Epithelial cell of esophagus (primary cell): ENCODE data around the gene UBL4B.

Source experiments
- DNase-seq: peaks from one replicate; pipeline ENCODE4 v3.0.0; 2010; ENCODE audit warnings: low read depth
- H3K4me3 ChIP-seq: 2 replicates; pipeline ENCODE4 v1.5.1; 2011; ENCODE audit warnings: mild to moderate bottlenecking, low read length, control low read depth
- CTCF ChIP-seq: IDR thresholded peaks from 2 replicates; pipeline ENCODE4 v1.5.1; 2011; ENCODE audit warnings: low read depth, mild to moderate bottlenecking, low read length, control low read depth, inconsistent platforms; ENCODE audit not compliant: insufficient read depth; ENCODE audit errors: missing control alignments

The UBL4B gene

GRCh38 chr1:110091791-110092190 is 20.5 kb upstream of the UBL4B start:
- no peak overlapping the region for H3K4me3 ChIP-seq
- TF ChIP-seq CTCF, result no peak
- DNase-seq, result no peak

- no peak for DNase-seq
- TF ChIP-seq CTCF, result no peak
- no peak overlapping the region for H3K4me3 ChIP-seq
These were observed 19.3 kb upstream of the UBL4B start for GRCh38 chr1:110092991-110093390.

GRCh38 chr1:110094931-110095654 is 17.1 kb upstream of the UBL4B start:
- no peak for TF ChIP-seq CTCF
- no peak for DNase-seq
- no peak overlapping the region for H3K4me3 ChIP-seq

- DNase-seq, result no peak
- TF ChIP-seq CTCF, result no peak
- no peak overlapping the region for H3K4me3 ChIP-seq
These were observed 14.6 kb upstream of the UBL4B start for GRCh38 chr1:110097507-110098221.

- DNase-seq, result no peak
- no peak overlapping the region for H3K4me3 ChIP-seq
- no peak for TF ChIP-seq CTCF
These were observed 13.8 kb upstream of the UBL4B start for GRCh38 chr1:110098222-110099026.

GRCh38 chr1:110100335-110100734 is 11.9 kb upstream of the UBL4B start:
- no peak overlapping the region for H3K4me3 ChIP-seq
- no peak for DNase-seq
- no peak for TF ChIP-seq CTCF
